ENCODE measurements around the gene OR4E2.
"Not testable (repeated sequence)": the region's sequence is repeated elsewhere in the genome, so short reads cannot be mapped to it uniquely, and the experiment has no call there.

Gene OR4E2, protein sequence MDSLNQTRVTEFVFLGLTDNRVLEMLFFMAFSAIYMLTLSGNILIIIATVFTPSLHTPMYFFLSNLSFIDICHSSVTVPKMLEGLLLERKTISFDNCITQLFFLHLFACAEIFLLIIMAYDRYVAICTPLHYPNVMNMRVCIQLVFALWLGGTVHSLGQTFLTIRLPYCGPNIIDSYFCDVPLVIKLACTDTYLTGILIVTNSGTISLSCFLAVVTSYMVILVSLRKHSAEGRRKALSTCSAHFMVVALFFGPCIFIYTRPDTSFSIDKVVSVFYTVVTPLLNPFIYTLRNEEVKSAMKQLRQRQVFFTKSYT

DNA sequence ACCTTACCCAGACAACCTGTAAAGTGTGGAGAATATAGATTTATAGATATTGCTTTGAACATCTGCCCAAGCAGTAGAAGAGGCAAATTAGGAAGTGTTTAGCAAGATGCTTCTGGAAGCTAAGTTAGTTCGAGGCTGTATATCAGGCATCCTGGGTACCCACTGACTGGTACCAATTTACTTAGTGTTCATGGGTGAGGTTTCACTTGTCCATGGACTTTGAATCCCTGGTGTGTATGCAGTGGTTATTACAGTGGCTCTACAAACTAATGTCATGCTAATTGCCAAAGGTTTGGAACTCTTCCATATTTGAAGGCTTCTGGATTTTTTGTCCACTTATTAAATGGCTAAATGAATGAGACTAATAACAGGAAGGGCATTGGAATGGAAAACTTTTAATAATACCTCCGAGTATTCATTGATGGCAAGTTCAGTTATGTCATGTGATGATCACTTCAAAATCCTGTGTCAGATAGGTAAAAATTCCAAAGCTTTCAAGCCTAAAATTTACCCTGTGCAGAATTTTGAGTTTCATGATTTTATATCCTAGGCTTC, at the start of gene OR4E2:
Gene OR4E2 (plus strand): TSS at position 505 of the 555 bp plus-strand sequence. CDS start 11,248 bp downstream, outside the sequence.
- DNase-seq (ENCODE audit: low read depth), result no peak

DNA sequence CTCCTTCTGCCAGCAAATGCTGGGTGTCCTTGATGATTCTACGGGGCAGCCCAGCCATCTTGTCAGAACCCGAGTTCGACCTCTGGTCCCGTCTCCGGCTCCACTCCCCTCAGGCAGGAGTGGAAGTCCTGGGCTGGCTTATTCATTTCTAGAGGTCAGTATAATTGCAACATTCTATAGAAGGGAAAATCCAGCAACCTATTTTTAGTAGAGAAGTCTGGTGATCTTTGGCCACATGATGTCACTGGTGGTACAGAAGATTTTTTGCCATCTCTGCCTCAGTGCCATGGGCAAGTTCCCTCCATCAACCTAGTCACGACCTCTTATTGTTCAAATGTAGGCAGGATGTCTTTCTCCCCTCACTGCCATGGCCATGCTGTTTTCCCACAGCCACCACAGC, 41.3 kb upstream of the OR4E2 start:
- no peak for DNase-seq (ENCODE audit: low read depth)

DNA sequence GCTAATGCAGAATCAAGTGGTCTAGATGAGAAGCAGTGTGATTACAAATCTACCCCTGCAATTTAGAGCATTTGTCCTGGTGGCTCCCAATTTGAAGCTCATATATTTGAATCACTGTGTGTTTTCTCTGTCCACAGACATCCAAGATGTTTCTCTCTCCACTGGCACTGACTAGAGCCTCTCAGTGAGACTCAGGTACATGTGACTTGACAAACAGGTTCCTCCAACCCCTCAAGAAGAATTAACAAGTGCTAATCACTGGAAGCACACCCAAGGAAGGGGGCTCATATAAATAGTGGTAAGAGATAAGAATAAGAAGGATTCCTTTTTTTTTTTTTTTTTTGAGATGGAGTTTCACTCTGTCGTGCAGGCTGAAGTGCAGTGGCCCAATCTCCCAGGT, 39.4 kb upstream of the OR4E2 start:
- no peak for DNase-seq (ENCODE audit: low read depth)

DNA sequence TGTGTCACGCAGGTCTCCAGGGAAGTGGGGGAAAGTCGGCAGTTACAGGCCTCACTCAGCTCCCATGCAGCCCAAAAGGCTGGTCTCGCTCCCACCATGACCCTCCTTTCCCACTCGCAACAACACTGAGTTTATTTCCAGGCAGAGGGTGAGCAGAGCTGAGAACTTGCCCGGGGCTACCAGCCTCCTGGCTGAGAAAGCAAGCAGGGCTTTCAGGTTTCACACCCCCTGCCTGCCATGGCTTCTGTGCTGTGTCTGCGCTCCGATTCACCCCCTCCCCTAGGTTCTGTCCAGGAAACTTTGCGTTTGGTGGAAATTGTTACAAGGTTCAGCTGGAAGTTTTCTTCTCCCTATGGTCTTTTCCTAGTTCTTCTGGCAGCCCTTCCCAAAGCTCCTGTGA, 36.0 kb upstream of the OR4E2 start:
- DNase-seq (ENCODE audit: low read depth), result no peak

DNA sequence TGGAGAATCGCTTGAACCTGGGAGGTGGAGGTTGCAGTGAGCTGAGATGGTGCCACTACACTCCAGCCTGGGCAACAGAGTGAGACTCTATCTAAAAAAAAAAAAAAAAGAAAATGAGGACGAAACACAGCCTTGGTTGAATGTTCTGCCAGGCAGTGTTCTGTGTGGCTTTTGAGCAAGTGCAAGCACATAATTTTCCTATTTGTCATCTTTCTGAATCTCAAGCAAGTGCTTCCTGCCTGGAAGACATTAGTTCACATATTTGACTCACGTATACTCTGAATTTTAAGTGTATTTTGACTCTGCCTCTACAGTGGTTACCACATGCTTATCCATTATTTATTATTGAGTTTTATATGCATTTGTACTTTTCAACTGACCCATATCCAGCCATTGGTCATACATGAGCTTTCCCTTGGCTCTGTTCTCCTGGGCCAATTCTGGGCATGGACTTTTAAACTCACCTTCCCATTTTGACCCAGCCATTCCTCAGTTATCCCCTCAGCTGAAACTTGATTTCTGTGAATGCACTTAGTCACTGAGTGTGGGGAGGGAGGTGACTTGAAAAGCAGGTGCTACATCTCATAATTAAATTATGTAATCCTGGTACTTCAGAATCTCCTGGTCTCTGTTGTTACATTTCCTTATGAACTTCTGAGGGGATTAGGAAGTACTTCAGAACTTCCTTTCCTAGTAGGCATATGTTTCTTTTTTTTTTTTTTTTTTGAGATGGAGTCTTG, 27.0 kb upstream of the OR4E2 start:
- DNase-seq (ENCODE audit: low read depth), result peak; percentile 81

DNA sequence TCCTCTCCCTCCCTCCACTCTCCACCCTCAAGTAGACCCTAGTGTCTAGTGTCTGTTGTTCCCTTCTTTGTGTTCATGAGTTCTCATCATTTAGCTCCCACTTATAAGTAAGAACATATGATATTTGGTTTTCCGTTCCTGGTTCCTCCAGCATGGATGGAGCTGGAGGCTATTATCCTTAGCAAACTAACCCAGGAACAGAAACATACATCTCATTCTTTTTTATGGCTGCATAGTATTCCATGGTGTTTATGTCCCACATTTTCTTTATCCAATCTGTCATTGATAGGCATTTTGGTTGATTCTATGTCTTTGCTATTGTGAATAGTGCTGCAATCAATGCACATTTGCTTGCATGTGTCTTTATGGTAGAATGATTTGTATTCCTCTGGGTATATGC, 23.1 kb upstream of the OR4E2 start:
- not testable (repeated sequence) for DNase-seq (ENCODE audit: low read depth)

DNA sequence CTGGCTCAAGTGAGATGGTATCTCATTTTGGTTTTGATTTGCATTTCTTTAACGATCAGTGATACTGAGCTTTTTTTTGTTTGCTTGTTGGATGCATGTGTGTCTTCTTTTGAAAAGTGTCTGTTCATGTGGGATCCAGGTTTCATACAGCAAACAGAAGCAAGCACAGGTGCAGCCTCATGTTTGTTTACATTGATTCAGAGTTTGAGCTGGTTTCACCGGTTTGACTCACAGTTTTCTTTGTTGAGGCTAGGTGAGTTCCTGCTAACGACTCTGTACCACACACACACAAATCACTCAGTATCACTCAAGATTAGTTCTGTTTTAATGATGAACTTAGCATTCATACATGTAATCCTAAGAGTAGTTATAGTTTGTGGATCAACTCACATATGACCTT, 22.6 kb upstream of the OR4E2 start:
- no peak for DNase-seq (ENCODE audit: low read depth)

DNA sequence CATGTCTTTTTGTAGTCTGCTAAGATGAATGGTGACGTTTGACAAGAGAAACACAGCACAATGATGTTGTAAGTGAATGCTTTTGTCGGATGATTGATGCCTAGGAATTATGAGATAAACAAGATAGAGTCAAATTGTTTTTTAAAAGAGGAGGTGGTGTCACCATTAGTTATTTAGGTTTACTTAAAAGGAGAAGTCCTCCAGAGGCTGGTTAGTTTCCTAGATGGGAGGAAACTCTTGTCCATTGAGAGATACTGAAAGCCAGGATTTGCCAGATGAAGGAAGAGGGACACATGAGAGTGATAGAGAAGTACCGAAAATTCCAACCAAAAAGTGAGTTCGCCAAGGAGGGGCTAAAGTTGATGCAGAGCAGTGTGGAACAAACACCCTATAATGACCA, 18.8 kb upstream of the OR4E2 start, which contains the start of gene OR10G2:
Gene OR10G2 (minus strand): TSS at position 101 of the 400 bp plus-strand sequence. CDS start 98 bp downstream, at position 3.
- DNase-seq (ENCODE audit: low read depth), result no peak

DNA sequence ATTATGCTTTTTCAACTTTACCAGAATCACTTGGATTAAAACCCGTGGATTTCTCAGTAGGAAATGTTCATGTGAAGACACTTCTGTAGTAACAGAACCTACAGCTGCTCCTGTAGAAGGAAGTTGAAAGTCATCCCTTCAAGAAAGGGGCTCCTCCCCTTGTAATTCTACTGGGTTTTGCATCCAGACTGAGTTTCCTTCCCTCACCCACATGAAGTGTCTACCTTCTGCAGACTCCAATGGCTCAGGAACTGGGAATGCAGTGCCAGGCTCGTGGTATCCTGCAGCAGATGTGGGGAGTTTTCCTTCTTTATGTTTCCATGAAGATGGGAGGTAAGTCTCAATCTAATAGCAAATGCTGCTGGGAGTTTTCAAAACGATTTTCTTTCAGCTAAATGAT, 11.0 kb upstream of the OR4E2 start:
- no peak for DNase-seq (ENCODE audit: low read depth)

DNA sequence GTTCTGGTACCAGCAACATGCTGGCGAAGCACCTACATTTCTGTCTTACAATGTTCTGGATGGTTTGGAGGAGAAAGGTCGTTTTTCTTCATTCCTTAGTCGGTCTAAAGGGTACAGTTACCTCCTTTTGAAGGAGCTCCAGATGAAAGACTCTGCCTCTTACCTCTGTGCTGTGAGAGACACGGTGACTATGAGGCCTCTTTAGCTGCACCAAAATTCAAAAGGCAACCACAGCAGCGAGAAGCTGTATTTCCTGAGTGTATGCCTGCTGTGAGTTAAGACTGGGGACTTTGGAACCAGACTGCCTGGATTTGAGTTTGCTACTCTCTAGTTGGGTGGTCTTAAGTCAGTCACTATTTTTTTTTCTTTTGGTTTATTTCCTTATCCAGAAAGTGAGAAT, 10.2 kb upstream of the OR4E2 start:
- no peak for DNase-seq (ENCODE audit: low read depth)

DNA sequence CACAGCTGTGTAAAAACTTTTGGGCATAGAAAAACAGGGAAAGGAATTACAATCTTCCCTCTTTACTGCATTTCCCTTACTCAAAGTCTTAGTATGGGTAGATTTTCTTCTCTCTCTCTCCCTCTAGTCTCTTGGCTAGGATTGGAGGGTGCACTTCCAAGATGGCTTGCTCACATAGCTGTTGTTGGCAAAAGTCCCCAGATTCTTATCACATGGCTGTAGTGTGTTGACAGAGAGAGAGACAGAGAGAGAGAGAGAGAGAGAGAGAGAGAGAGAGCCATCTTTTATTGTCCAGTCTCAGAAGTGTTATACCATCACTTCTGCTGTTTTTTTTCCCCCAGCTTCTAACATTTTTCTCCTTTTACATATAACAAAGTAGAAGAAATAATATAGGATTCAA, 6.3 kb upstream of the OR4E2 start:
- peak; percentile 77 for DNase-seq (ENCODE audit: low read depth)

DNA sequence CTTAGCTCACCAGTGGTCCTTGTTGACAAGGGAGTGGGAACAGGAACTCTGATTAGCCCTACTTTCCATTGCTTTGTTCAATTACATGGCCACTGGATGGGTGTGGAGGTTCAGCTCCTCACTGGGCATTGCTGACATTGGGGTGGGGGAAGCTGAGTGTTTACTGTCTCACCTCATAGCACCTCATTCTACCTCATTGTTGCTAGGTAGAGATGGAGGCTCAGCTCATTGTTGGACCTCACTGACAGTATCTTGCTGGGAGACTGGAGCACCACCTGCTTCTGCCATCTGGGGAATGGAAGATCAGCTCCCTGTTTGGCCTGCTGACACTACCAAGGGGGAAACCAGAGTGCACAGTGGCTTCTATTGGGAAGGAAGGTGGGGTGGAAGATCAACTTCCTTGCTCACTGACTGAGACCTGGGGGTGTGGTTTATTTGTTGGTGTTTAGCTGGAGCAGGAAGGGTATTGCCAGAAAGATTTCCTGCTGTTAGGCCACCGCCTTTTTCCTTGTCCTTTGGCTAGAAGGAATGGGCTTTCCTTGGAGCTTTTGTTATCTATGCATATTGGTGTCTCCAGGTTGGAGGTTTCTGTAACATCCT, 1.3 kb upstream of the OR4E2 start:
- no peak for DNase-seq (ENCODE audit: low read depth)

DNA sequence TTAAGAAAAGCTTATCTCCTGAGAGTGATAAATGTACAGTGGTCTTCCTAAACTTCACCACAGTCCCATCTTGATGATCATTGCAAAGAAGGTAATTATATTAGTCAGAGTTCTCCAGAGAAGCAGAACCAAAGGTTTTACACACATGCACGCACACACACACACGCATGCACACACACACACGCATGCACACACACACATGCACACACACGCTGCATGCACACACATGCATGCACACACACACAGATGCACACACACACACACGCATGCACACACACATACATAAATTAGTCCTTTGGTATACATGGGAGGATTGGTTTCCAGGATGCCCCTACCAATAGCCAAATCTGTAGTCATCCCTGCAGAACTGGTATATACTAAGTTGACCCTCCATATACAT, 580 bp downstream of the OR4E2 start:
- no peak for DNase-seq (ENCODE audit: low read depth)

DNA sequence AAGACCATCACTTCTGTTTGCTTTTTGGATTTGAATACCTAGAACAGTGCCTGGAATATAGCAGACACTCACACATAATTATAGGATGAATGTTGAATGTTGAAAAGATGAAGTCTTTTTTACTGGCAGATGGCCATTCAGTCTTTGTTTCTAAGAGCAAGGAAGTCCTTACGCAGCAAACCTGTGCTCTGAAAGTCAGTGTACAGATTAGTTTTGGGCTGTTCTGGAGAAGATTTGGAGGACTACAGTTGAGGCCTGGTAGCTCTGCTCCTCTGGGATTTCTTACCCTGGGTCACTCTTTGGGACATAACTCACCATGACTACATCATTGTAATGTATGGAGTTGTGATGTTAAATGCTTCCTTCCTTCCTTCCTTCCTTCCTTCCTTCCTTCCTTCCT, 3.3 kb downstream of the OR4E2 start:
- no peak for DNase-seq (ENCODE audit: low read depth)

DNA sequence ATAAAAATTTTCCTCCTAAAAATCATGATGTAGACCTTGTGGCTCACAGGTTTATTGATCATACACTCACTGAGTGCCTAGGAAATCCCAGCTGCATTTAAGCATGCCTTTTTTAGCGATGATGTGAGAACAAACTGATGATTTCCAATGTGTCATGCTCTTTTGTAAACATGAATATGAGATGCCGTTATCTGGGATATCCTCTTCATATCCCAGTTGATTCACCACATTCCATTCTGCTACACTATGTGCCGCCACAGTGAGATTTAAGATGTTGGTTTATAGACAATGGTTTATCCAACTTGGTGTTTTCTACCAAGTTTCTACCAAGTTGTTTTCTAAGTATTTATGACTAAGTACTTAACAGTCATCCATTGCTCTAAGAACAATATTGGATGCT, 14.7 kb downstream of the OR4E2 start:
- DNase-seq (ENCODE audit: low read depth), result peak; percentile 86

DNA sequence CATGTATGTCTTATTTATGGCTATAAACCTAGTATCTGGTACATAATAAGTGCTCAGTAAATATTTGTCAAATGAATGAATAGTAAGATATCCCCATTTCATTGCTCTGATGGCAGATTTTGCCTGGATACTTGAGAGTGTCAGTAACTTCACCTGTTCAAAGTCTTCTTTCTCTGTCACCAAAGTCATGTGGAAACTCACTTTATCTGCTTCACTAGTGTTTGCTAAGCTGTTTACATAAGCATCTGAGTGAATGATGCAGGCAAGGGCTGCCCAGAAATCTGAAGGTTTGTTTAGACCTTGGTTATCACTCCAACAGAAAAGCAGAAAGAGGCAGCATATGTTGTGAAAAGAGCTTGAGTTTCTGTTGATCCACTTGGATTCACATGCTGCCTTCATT, 15.6 kb downstream of the OR4E2 start:
- DNase-seq (ENCODE audit: low read depth), result no peak

DNA sequence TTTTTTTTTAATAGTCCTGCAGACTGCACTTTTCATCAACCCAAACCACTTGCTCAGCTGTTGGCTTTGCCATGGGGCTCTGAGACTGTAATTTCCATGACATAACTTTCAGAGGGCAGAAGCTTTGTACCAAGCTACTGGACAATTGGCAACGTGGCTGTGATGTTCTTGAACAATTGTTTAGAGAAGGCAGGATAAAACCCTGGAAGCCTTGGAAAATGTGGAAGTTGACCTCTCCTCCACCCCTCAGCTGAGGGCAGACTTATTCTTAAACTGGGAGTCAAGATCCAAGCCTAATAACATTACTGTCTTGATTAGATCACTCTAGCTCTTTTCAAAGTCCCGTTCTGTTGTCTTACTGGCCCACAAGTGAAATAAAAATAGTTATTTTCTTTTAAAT, 17.7 kb downstream of the OR4E2 start:
- no peak for DNase-seq (ENCODE audit: low read depth)

DNA sequence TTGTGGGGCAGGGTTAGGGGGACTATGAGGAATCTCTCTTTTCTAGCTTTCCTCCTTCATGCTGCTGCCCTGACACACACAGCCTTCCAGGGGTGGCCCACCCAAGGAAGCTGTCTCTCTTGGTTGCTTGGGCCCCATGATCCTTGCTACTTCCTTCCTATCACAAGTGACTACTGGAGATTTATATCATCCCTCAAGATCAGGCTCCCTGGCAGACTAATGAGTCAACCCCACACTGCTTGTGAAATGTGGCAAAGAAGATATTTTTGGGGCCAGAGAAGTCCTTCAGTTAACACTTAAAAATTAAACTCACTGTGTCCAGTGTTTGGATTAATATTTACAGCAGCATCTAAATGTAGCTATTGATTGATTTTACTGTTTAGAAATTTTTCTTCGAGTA, 18.5 kb downstream of the OR4E2 start:
- DNase-seq (ENCODE audit: low read depth), result peak; percentile 64

DNA sequence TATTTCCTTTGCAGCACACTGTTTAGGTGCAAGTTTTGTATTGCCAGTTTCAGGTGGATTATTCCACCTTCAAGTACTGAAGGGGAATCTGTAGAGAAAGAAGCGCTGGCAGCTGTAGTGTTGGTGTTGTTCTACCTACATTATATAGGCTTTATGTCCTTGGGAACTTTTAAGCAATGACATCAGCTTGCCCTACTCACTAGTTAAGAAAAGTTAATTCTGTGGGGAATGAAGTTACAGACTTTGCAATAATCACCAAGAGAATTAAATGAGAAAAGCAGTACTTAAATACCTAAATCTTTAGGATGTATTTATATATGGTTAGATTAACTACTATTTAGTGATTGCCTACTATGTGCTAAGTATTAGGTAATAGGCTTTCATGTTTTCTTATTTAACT, 20.1 kb downstream of the OR4E2 start, which contains the start of gene OR4E1:
Gene OR4E1 (minus strand): TSS at position 101 of the 400 bp plus-strand sequence. CDS start 2,883 bp downstream, outside the sequence.
- no peak for DNase-seq (ENCODE audit: low read depth)

DNA sequence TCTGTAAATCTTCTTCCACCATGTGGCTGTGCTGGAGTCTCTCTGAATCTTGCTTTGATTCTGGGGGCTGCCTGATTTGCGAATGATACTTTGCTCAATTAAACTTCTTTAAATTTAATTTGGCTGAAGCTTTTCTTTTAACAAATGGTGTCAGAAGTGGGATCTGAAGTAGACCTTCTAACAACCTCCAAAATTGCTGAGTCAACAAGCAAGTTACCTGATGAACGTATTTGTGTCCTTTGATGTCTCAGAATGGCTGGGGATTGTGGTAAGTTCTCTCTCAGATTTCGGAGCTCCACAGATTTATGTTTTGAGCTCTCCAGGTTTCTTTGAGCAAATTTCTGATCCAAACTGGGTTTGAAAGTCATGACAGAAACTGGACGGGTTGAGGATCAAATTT, 21.9 kb downstream of the OR4E2 start:
- DNase-seq (ENCODE audit: low read depth), result no peak

DNA sequence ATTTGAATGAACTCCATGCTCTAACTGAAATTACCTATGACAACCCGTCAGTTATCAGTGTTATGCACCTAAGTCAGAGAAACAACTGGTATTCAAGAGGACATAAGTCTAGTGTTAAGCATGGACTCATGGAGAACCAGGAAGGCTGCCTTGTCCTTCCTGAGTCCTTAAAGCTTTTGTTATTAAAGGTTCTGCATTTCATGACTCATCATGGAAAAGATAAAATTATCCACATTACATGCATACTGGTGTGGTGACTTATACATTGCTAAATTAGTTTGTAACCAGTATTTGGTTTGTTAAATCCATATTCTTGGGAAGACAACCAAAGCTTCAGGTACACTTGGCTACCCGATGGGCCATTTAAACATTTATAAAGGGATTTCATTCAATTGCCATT, 26.4 kb downstream of the OR4E2 start:
- DNase-seq (ENCODE audit: low read depth), result peak; percentile 72

DNA sequence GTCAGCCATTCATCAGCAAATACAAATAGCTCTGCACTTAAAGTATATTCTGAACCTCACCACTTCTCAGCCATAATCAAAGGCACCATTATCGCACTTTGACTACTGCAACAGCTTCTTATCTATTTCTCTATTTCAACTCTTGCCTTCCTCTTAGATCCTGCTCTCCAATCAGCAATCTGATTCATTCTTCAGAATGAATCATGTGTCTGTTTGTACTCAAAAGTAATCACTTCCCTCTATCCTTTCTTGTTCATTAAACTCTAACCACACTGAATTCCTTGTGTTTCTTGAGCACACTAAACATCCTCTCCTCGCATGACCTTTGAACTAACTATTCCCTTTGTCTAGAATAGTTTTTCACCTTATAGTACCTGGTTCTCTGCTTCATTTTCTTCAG, 32.8 kb downstream of the OR4E2 start:
- peak; percentile 12 for DNase-seq (ENCODE audit: low read depth)

DNA sequence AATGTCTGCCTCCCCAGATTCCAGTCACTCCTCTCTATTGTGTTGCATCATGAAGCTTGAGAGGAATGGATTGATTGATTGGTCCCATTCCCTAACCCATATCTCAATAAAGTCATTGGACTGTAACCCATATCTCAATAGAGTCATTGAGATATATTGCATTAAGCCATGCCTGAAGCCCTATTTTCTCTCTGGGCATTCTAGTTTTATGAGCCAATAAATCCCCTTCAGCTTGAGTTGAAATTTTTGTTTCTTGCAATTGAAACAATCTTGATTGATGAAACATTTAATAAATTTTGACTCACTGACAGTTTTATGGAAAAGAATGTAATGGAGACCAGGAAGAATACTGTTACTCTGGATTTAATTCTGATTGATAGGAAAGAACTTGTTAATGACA, 40.8 kb downstream of the OR4E2 start:
- DNase-seq (ENCODE audit: low read depth), result no peak
